OCI-LY1 (cell line): ENCODE measurements around the gene RALGPS2.

Source experiments
- CTCF ChIP-seq: fragments of 200-600 bp; sonication (generic), shearing (Covaris generic); IDR thresholded peaks from 2 replicates; pipeline ENCODE4 v1.5.1; 2017; ENCODE audit warnings: mild to moderate bottlenecking, antibody characterized with exemption, low read length, moderate library complexity, mixed read lengths
- EZH2 ChIP-seq: fragments of 200-600 bp; sonication (generic), shearing (Covaris generic); IDR thresholded peaks from 2 replicates; pipeline ENCODE4 v1.8.0; 2017; ENCODE audit warnings: borderline replicate concordance, mixed run types, mild to moderate bottlenecking, antibody characterized with exemption, low read length, moderate library complexity, mixed read lengths

- TF ChIP-seq CTCF, result no peak
- no peak for TF ChIP-seq EZH2
Observed at GRCh38 chr1:178749581-178750166, 24.6 kb downstream of the RALGPS2 start.
